GM23338 (cell line): ENCODE data around the gene EMD. TPM values are rescaled to one million over a fixed set of nuclear protein-coding genes. Genes with fewer than 3 reads are reported as not detected.

Experiments used
- ATAC-seq: fragments of 200-7000 bp; cut with Tn5 transposase; 3 replicates; pipeline ENCODE4 v1.9.1; 2020
- DNase-seq: peaks from one replicate; pipeline ENCODE4 v3.0.0-alpha.2; 2015; ENCODE audit warnings: low spot score
- H2AFZ ChIP-seq: fragments of 200-600 bp; sonication (generic); 2 replicates; pipeline ENCODE4 v1.8.0; 2016; ENCODE audit warnings: antibody characterized with exemption, mild to moderate bottlenecking, moderate library complexity
- H3F3A ChIP-seq: fragments of 200-600 bp; sonication (generic); replicated peaks from 2 replicates; pipeline ENCODE4 v1.8.0; 2017; ENCODE audit warnings: antibody characterized with exemption, mixed run types, low read depth
- H3K27ac ChIP-seq: fragments of 200-600 bp; sonication (generic); 2 replicates; pipeline ENCODE4 v1.6.1; 2016; ENCODE audit warnings: low read depth
- H3K27me3 ChIP-seq: fragments of 200-600 bp; sonication (generic); 2 replicates; pipeline ENCODE4 v1.8.0; 2016; ENCODE audit warnings: mild to moderate bottlenecking, mixed run types, moderate library complexity; ENCODE audit not compliant: insufficient read depth
- H3K36me3 ChIP-seq: fragments of 200-600 bp; sonication (generic); 2 replicates; pipeline ENCODE4 v1.8.0; 2016; ENCODE audit warnings: mild to moderate bottlenecking; ENCODE audit not compliant: insufficient read depth
- H3K4me1 ChIP-seq: fragments of 200-600 bp; sonication (generic); 2 replicates; pipeline ENCODE4 v1.8.0; 2016; ENCODE audit warnings: mild to moderate bottlenecking, moderate library complexity; ENCODE audit not compliant: insufficient read depth
- H3K4me2 ChIP-seq: fragments of 200-600 bp; sonication (generic); 2 replicates; pipeline ENCODE4 v1.7.1; 2017; ENCODE audit warnings: mixed run types
- H3K4me3 ChIP-seq: fragments of 200-600 bp; sonication (generic); 2 replicates; pipeline ENCODE4 v1.6.1; 2016; ENCODE audit warnings: mixed run types
- H3K79me2 ChIP-seq: fragments of 200-600 bp; sonication (generic); replicated peaks from 2 replicates; pipeline ENCODE4 v1.8.0; 2017; ENCODE audit warnings: mild to moderate bottlenecking; ENCODE audit not compliant: insufficient read depth
- H3K9me2 ChIP-seq: fragments of 200-600 bp; sonication (generic); 2 replicates; pipeline ENCODE4 v1.8.0; 2017; ENCODE audit not compliant: insufficient read depth
- H4K20me1 ChIP-seq: fragments of 200-600 bp; sonication (generic); replicated peaks from 2 replicates; pipeline ENCODE4 v1.8.0; 2017; ENCODE audit warnings: mild to moderate bottlenecking; ENCODE audit not compliant: insufficient read depth
- H3K27ac Mint-ChIP-seq: 2 replicates; pipeline ENCODE4 v1.8.0; 2020; ENCODE audit warnings: inconsistent platforms, mild to moderate bottlenecking, moderate library complexity, mixed read lengths
- H3K27me3 Mint-ChIP-seq: 3 replicates; pipeline ENCODE4 v1.8.0; 2022; ENCODE audit warnings: low read depth, mild to moderate bottlenecking, moderate library complexity, mixed read lengths, inconsistent platforms; ENCODE audit not compliant: insufficient read depth, poor library complexity
- H3K36me3 Mint-ChIP-seq: 3 replicates; pipeline ENCODE4 v1.8.0; 2021; ENCODE audit warnings: low read depth, mild to moderate bottlenecking, inconsistent platforms, moderate library complexity, mixed read lengths
- H3K4me1 Mint-ChIP-seq: 3 replicates; pipeline ENCODE4 v1.8.0; 2020; ENCODE audit warnings: mild to moderate bottlenecking, inconsistent platforms, mixed read lengths
- H3K4me3 Mint-ChIP-seq: 3 replicates; pipeline ENCODE4 v1.8.0; 2021; ENCODE audit warnings: moderate library complexity, mild to moderate bottlenecking, inconsistent platforms, mixed read lengths
- H3K9me3 Mint-ChIP-seq: 3 replicates; pipeline ENCODE4 v1.8.0; 2020; ENCODE audit warnings: moderate library complexity, mild to moderate bottlenecking, inconsistent platforms, mixed read lengths
- CREB1 ChIP-seq: fragments of 250-450 bp; sonication (Bioruptor Pico); IDR thresholded peaks from 2 replicates; pipeline ENCODE4 v1.5.0; 2020; ENCODE audit warnings: low read depth, mild to moderate bottlenecking, moderate library complexity
- CTCF ChIP-seq, 2 experiments: fragments of 200-600 bp in 1 of 2; sonication (generic) in 1 of 2; conservative IDR thresholded peaks; 2 replicates each; pipeline versions ENCODE4 v1.5.1 to v1.6.1; 2016 to 2017; ENCODE audit warnings: antibody characterized with exemption in 2 of 2, low read depth in 2 of 2, mild to moderate bottlenecking in 2 of 2, moderate library complexity in 1 of 2
- ETS1 ChIP-seq: IDR thresholded peaks from 2 replicates; pipeline ENCODE4 v1.6.1; 2016; ENCODE audit warnings: antibody characterized with exemption
- EZH2 ChIP-seq: fragments of 200-600 bp; sonication (generic); IDR thresholded peaks from one replicate; pipeline ENCODE4 v1.8.0; 2017; ENCODE audit warnings: antibody characterized with exemption, mild to moderate bottlenecking, low read depth; ENCODE audit not compliant: unreplicated experiment
- EZH2phosphoT487 ChIP-seq: fragments of 200-600 bp; sonication (generic); IDR thresholded peaks from one replicate; pipeline ENCODE4 v1.8.1; 2018; ENCODE audit warnings: antibody characterized with exemption; ENCODE audit not compliant: unreplicated experiment
- JUNB ChIP-seq: IDR thresholded peaks from one replicate; pipeline ENCODE4 v1.6.1; 2016; ENCODE audit warnings: antibody characterized with exemption; ENCODE audit not compliant: unreplicated experiment
- NANOG ChIP-seq: IDR thresholded peaks from 2 replicates; pipeline ENCODE4 v1.6.1; 2016; ENCODE audit warnings: antibody characterized with exemption, borderline replicate concordance
- POLR2AphosphoS5 ChIP-seq: IDR thresholded peaks from 2 replicates; pipeline ENCODE4 v1.6.1; 2016; ENCODE audit warnings: antibody characterized with exemption, low read depth
- REST ChIP-seq: IDR thresholded peaks from one replicate; pipeline ENCODE4 v1.6.1; 2018; ENCODE audit warnings: antibody characterized with exemption; ENCODE audit not compliant: unreplicated experiment
- STAT1 ChIP-seq: IDR thresholded peaks from one replicate; pipeline ENCODE4 v1.6.1; 2016; ENCODE audit warnings: antibody characterized with exemption; ENCODE audit not compliant: unreplicated experiment
- ZNF114 ChIP-seq: fragments of 250-450 bp; sonication (Bioruptor Pico); IDR thresholded peaks from 2 replicates; pipeline ENCODE4 v1.5.0; 2020; ENCODE audit warnings: mild to moderate bottlenecking, moderate library complexity
- ZNF331 ChIP-seq: fragments of 250-450 bp; sonication (Bioruptor Pico); IDR thresholded peaks from 2 replicates; pipeline ENCODE4 v1.5.0; 2020; ENCODE audit warnings: low read depth, mild to moderate bottlenecking, moderate library complexity
- ZNF462 ChIP-seq: fragments of 250-450 bp; sonication (Bioruptor Pico); IDR thresholded peaks from 2 replicates; pipeline ENCODE4 v1.5.0; 2020; ENCODE audit warnings: mild to moderate bottlenecking, moderate library complexity
- polyA plus RNA-seq: library from polyadenylated mRNA; unstranded; fragments of >200 nt; fragmentation: Nextera tagmentation; extraction: Ambion mirVana; gene quantifications from 2 replicates; pipeline ENCODE4 v1.2.1, GENCODE V29; 2016
- total RNA-seq: library from RNA; depleted of rRNA; stranded (reverse); fragments of >200 nt; shearing (Covaris generic); gene quantifications from 2 replicates; pipeline ENCODE4 v1.2.3, GENCODE V29; 2014

Gene EMD
- total and polyA plus RNA-seq, 2 experiments from 2014 or later: 74.2 to 78.6 TPM

- H3K4me1 ChIP-seq: peaks cover 8% of the 10 kb centered on the region; the same call in 1 of the 2 replicates
- peak overlapping the region; percentile 89 for H3K4me3 Mint-ChIP-seq
- no peaks in the 10 kb centered on the region for H3K9me3 Mint-ChIP-seq
- TF ChIP-seq ZNF114 (CRISPR knock-in tag): no peak
- TF ChIP-seq REST: no peak
- TF ChIP-seq JUNB: no peak
- TF ChIP-seq POLR2AphosphoS5: no peak
- TF ChIP-seq CREB1 (CRISPR knock-in tag): no peak
- no peak for TF ChIP-seq ZNF462 (CRISPR knock-in tag)
- TF ChIP-seq CTCF (conservative IDR thresholded peaks at IDR 0.05; ENCODE audit: low read depth in 2 of 2): no peak
- TF ChIP-seq EZH2phosphoT487: no peak
- no peak for TF ChIP-seq ZNF331 (CRISPR knock-in tag)
- no peak for TF ChIP-seq ETS1
- TF ChIP-seq STAT1: no peak
- TF ChIP-seq EZH2: no peak
- TF ChIP-seq NANOG: no peak
- H3K4me2 ChIP-seq: peak overlapping the region; percentile 77
- H3K36me3 Mint-ChIP-seq: peaks cover 5% of the 10 kb centered on the region
- H3K4me1 Mint-ChIP-seq: peaks cover 12% of the 10 kb centered on the region
- H3K9me2 ChIP-seq: no peaks in the 10 kb centered on the region
- H3K36me3 ChIP-seq: no peaks in the 10 kb centered on the region
- no peak overlapping the region for H3K27ac ChIP-seq
- H4K20me1 ChIP-seq: no peaks in the 10 kb centered on the region
- no peaks in the 10 kb centered on the region for H3K79me2 ChIP-seq
- no peak for ATAC-seq
- H3K27me3 ChIP-seq: no peaks in the 10 kb centered on the region
- H3F3A ChIP-seq: no peaks in the 10 kb centered on the region
- H3K27ac Mint-ChIP-seq: no peak overlapping the region
- H3K4me3 ChIP-seq: peak overlapping the region; percentile 67
- DNase-seq: no peak
- no peak overlapping the region for H2AFZ ChIP-seq
- H3K27me3 Mint-ChIP-seq: peaks cover 8% of the 10 kb centered on the region
Measured at GRCh38 chrX:154412468-154412867, 33.4 kb downstream of the EMD start.
